GM21786 (cell line): Measurements from ENCODE around the gene IGFBPL1.

Source experiments
- ATAC-seq: cut with Tn5 transposase; IDR thresholded peaks from one replicate; pipeline ENCODE4 v1.9.1; 2021; ENCODE audit not compliant: unreplicated experiment

IGFBPL1 gene

DNA sequence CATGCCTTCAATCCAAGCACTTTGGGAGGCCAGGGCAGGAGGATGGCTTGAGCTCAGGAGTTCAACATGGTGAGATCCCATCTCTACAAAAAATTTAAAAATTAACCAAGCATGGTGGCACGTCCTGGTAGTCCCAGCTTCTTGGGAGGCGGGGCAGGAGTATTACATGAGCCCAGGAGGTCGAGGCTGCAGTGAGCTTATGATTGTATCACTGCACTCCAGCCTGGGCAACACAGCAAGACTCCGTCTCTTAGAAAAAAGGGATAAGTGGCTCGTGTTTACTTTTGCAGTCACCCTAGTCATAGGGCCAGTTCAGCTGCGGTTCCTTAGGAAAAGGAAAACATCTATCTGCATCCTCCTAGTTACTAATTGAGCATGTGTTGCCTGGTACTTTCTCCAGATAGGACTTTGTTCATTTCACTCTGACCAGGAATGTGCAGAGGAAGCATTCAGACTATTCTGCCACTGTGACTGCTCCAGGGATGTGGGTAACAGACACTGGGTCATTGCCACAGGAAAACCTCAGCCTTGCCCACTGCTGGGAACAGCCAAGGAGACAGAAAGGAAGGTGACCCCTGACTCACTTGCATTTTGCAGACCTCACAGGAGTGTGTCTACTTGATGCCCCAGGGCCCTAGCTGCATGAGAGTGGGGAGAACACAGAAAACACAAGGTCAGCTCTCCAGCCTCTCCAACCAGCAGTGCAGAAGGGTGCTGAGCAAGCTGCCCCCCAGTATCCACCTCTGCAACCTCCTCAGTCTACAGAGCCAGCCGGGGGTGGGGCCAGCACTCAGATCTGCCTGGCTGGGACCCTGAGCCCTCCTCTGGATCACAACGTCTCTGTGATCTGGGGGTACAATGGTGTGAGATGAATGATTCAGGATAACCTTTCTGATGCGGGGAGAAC, 65.6 kb downstream of the IGFBPL1 start:
- ATAC-seq: no peak

GRCh38 chr9:38357350-38358114, 66.7 kb downstream of the IGFBPL1 start:
- no peak for ATAC-seq

DNA sequence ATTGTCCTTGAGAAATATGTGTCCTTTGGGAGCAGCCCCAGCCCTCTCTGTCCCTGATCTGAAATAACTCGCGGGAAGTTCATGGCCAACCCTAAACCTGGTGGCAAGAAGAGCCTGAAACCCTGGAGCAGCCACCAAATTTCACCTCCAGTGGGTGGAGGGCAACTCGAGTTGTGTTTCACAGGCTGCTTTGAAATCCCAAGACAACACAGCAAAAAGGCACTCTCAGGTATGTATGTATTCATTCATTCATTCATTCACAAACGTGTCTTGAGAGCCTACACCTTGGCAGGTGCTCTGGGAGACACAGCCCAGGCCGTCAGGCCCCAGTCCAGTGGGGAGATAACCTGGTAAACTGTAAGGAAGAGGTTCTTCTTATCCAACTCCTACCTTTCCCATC, 67.4 kb downstream of the IGFBPL1 start:
- no peak for ATAC-seq
